ENCODE measurements around the gene PCF11.
"Not testable (repeated sequence)": the region's sequence is repeated elsewhere in the genome, so short reads cannot be mapped to it uniquely, and the experiment has no call there.

Gene PCF11

DNA sequence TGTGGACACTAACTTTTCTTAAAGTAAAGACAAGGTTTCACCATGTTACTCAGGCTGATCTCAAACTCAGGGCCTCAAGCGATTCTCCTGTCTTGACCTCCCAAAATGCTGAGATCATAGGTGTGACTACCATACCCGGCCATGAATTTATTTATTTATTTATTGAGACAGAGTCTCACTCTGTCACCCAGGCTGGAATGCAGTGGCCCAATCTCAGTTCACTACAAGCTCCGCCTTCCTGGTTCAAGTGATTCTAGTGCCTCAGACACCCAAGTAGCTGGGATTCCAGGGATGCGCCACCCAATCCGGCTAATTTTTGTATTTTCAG lies 29.7 kb upstream of the PCF11 start:
- in situ Hi-C loops (cut with MboI; ENCODE audit: low sequenced_read_pairs, unreplicated experiment), result no loop called here

DNA sequence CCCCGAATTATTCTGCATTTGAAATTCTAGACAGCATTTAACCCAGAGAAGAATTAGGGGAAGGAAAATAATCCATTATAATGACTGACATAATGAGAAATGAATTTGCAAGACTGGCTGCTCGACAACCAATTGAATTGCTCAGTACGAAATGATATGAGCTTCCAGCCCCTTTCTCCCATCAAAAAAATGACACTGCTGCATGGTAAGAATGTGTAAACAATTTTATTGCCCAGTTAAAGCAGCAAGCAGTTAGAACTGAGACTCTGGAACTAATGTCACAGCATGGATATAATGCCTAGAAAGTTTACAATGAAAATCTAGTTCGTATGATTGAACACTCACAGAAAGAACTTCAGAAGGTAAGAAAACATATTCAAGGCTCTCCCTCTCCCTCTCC lies 24.7 kb upstream of the PCF11 start:
- in situ Hi-C loops (cut with MboI; ENCODE audit: low sequenced_read_pairs, unreplicated experiment), result no loop called here
- TF ChIP-seq, protein P1, sequence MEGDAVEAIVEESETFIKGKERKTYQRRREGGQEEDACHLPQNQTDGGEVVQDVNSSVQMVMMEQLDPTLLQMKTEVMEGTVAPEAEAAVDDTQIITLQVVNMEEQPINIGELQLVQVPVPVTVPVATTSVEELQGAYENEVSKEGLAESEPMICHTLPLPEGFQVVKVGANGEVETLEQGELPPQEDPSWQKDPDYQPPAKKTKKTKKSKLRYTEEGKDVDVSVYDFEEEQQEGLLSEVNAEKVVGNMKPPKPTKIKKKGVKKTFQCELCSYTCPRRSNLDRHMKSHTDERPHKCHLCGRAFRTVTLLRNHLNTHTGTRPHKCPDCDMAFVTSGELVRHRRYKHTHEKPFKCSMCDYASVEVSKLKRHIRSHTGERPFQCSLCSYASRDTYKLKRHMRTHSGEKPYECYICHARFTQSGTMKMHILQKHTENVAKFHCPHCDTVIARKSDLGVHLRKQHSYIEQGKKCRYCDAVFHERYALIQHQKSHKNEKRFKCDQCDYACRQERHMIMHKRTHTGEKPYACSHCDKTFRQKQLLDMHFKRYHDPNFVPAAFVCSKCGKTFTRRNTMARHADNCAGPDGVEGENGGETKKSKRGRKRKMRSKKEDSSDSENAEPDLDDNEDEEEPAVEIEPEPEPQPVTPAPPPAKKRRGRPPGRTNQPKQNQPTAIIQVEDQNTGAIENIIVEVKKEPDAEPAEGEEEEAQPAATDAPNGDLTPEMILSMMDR (IDR thresholded peaks at IDR 0.05; ENCODE audit: borderline replicate concordance, control extremely low read depth, extremely low read depth, insufficient read depth, missing control alignments), result no peak

More for the DNA sequence above, 29.7 kb upstream of the PCF11 start:
- no peak for DNase-seq (ENCODE audit: low spot score)
- TF ChIP-seq, protein P1 (IDR thresholded peaks at IDR 0.05; ENCODE audit: borderline replicate concordance, control extremely low read depth, extremely low read depth, insufficient read depth, missing control alignments), result no peak

DNA sequence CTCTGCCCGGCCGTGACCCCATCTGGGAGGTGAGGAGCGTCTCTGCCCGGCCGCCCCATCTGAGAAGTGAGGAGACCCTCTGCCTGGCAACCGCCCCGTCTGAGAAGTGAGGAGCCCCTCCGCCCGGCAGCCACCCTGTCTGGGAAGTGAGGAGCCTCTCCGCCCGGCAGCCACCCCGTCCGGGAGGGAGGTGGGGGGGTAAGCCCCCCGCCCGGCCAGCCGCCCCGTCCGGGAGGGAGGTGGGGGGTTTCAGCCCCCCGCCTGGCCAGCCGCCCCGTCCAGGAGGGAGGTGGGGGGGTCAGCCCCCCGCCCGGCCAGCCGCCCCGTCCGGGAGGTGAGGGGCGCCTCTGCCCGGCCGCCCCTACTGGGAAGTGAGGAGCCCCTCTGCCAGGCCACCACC lies 23.7 kb upstream of the PCF11 start:
- in situ Hi-C loops (cut with MboI; ENCODE audit: low sequenced_read_pairs, unreplicated experiment); DNase-seq (ENCODE audit: low spot score): not testable (repeated sequence)

More for the DNA sequence above, 24.7 kb upstream of the PCF11 start:
- DNase-seq (ENCODE audit: low spot score), result no peak

DNA sequence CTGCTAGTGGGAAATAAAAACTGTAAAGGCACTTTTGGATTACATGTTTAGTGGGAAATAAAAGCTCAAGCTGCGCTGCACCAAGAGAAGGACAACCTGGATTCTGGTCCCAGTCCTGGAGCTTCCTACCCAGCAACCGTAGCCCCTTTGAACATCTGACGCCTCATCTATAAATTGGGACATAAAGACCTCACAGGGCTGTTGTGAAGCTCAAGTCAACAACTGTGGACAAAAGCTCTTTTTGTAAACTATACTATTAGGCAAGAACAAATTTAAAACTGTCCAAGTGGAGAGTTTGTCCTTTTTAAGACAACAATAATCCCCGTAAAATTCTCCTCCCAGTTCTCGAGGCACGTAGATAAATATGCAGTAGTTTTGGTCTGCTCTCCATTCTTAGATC lies 17.6 kb upstream of the PCF11 start:
- DNase-seq (ENCODE audit: low spot score), result no peak
- TF ChIP-seq, protein P1 (IDR thresholded peaks at IDR 0.05; ENCODE audit: borderline replicate concordance, control extremely low read depth, extremely low read depth, insufficient read depth, missing control alignments), result no peak
- in situ Hi-C loops (cut with MboI; ENCODE audit: low sequenced_read_pairs, unreplicated experiment), result no loop called here

DNA sequence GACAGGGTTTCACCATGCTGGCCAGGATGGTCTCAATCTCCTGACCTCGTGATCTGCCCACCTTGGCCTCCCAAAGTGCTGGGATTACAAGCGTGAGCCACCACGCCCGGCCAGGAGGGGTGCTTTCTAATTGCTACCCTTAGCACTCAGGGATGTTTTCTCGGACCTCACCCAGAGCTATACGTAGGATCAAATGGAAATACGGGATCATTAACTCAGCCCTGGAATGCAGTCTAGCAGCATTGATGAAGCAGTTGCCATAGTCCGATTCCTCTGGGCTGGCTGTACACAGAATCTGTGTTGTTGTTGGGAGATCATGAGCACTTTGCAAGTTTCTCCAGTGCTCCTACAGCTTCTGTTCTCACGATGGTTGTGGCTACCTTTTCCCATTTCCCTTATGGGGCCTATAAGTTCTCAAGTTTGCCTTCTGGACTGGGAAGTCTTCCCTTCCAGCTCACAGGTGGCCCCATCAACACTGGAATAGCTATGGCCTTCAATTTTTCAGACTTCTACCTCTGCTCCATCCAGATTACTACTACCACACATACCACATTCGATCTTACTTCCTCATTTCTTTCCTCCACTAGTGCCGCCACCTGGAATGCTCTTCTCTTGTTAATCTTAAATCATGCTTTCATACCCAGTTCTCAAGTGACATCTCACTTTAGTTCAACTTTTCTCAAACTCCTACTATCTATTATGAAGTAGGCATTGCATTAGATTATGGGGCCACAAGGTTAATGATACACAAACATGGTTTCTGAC lies 16.1 kb upstream of the PCF11 start:
- TF ChIP-seq, protein P1 (IDR thresholded peaks at IDR 0.05; ENCODE audit: borderline replicate concordance, control extremely low read depth, extremely low read depth, insufficient read depth, missing control alignments), result no peak
- peak; percentile 41 for DNase-seq (ENCODE audit: low spot score)
- in situ Hi-C loops (cut with MboI; ENCODE audit: low sequenced_read_pairs, unreplicated experiment), result no loop called here

DNA sequence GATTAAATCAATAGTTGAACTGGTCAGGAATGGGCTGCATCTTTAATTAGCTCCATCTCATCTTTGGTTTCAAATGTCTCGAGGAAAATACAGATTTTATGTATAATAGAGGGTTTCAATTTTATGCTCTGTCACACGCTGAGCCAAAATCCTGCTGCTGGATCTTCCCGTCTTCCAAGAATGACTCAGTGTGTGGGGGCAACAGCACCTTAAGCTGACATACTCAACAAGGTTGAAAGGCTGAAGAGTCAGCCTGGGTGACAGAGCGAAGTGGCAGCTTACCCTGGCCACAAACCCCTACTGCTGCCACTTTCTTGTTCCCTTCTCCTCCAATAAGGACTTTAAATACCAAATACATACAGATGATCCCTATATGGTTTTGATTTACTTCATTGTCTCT lies 9.0 kb upstream of the PCF11 start:
- DNase-seq (ENCODE audit: low spot score), result no peak
- TF ChIP-seq, protein P1 (IDR thresholded peaks at IDR 0.05; ENCODE audit: borderline replicate concordance, control extremely low read depth, extremely low read depth, insufficient read depth, missing control alignments), result no peak
- in situ Hi-C loops (cut with MboI; ENCODE audit: low sequenced_read_pairs, unreplicated experiment), result no loop called here

DNA sequence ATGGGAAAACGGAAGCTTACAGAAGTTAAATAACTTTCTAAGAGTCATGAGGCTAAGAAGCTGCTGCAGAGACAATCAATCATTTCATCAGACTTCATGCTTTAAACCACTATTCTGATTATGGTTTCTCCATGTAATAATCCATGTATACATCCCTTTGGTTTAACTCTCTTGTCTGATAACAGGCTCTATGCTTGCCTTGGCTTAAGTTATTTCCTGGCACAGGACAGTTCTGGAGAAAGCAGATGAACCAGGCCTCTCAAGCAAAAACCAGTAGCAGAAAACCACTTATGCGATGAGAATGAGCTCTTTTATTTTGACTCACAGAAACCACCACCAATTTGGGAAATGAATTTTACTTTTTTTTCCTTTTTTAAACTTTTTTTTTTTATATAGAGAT lies 6.5 kb upstream of the PCF11 start:
- DNase-seq (ENCODE audit: low spot score), result no peak
- in situ Hi-C loops (cut with MboI; ENCODE audit: low sequenced_read_pairs, unreplicated experiment), result no loop called here
- TF ChIP-seq, protein P1 (IDR thresholded peaks at IDR 0.05; ENCODE audit: borderline replicate concordance, control extremely low read depth, extremely low read depth, insufficient read depth, missing control alignments), result no peak

Data from GM13976 (cell line).